ENCODE measurements around the gene PKD1L1.

Gene PKD1L1

GRCh38 chr7:47791682-47792081 is 156.6 kb downstream of the PKD1L1 start:
- no peaks in the 10 kb centered on the region; the same call in 1 of the 2 replicates for H3K9me3 ChIP-seq (ENCODE audit: insufficient read depth, low read length)
- H3K27me3 ChIP-seq (ENCODE audit: insufficient read depth, insufficient read length) = no peaks in the 10 kb centered on the region
- H3K4me1 ChIP-seq (ENCODE audit: insufficient read depth, insufficient read length) = no peaks in the 10 kb centered on the region
- no peak overlapping the region for H3K4me3 ChIP-seq (ENCODE audit: insufficient read length, low read depth)
- H3K36me3 ChIP-seq (ENCODE audit: insufficient read depth, insufficient read length, low read length) = no peaks in the 10 kb centered on the region
- TF ChIP-seq ZNF274 (IDR thresholded peaks at IDR 0.05; ENCODE audit: low read depth, low read length) (no peak), SUZ12 (IDR thresholded peaks at IDR 0.05; ENCODE audit: extremely low read depth, insufficient read depth, insufficient read length) (no peak), YY1 (IDR thresholded peaks at IDR 0.05; ENCODE audit: insufficient read depth, insufficient read length) (no peak)
- DNase-seq (ENCODE audit: low read depth, low spot score) = no peak
- H3K9ac ChIP-seq (ENCODE audit: insufficient read length, low read depth) = no peak overlapping the region

- no peak overlapping the region for H3K9ac ChIP-seq (ENCODE audit: insufficient read length, low read depth)
- no peak for TF ChIP-seq SUZ12 (IDR thresholded peaks at IDR 0.05; ENCODE audit: extremely low read depth, insufficient read depth, insufficient read length)
- DNase-seq (ENCODE audit: low read depth, low spot score) = no peak
- H3K9me3 ChIP-seq (ENCODE audit: insufficient read depth, low read length) = no peaks in the 10 kb centered on the region
- no peak overlapping the region for H3K4me3 ChIP-seq (ENCODE audit: insufficient read length, low read depth)
- no peaks in the 10 kb centered on the region for H3K4me1 ChIP-seq (ENCODE audit: insufficient read depth, insufficient read length)
- H3K27me3 ChIP-seq (ENCODE audit: insufficient read depth, insufficient read length) = no peaks in the 10 kb centered on the region
- H3K36me3 ChIP-seq (ENCODE audit: insufficient read depth, insufficient read length, low read length) = no peaks in the 10 kb centered on the region
These were observed 160.2 kb downstream of the PKD1L1 start for GRCh38 chr7:47788083-47788482.

GRCh38 chr7:47787249-47788069 is 160.8 kb downstream of the PKD1L1 start:
- TF ChIP-seq YY1 (IDR thresholded peaks at IDR 0.05; ENCODE audit: insufficient read depth, insufficient read length) (no peak), ZNF274 (IDR thresholded peaks at IDR 0.05; ENCODE audit: low read depth, low read length) (no peak), SUZ12 (IDR thresholded peaks at IDR 0.05; ENCODE audit: extremely low read depth, insufficient read depth, insufficient read length) (no peak)
- no peaks in the 10 kb centered on the region for H3K4me1 ChIP-seq (ENCODE audit: insufficient read depth, insufficient read length)
- no peak for DNase-seq (ENCODE audit: low read depth, low spot score)
- no peak overlapping the region for H3K4me3 ChIP-seq (ENCODE audit: insufficient read length, low read depth)
- H3K9ac ChIP-seq (ENCODE audit: insufficient read length, low read depth) = no peak overlapping the region
- H3K36me3 ChIP-seq (ENCODE audit: insufficient read depth, insufficient read length, low read length) = no peaks in the 10 kb centered on the region
- no peaks in the 10 kb centered on the region for H3K27me3 ChIP-seq (ENCODE audit: insufficient read depth, insufficient read length)
- no peaks in the 10 kb centered on the region for H3K9me3 ChIP-seq (ENCODE audit: insufficient read depth, low read length)

GRCh38 chr7:47786557-47787248 is 161.6 kb downstream of the PKD1L1 start:
- TF ChIP-seq ZNF274 (IDR thresholded peaks at IDR 0.05; ENCODE audit: low read depth, low read length) (no peak), SUZ12 (IDR thresholded peaks at IDR 0.05; ENCODE audit: extremely low read depth, insufficient read depth, insufficient read length) (no peak), YY1 (IDR thresholded peaks at IDR 0.05; ENCODE audit: insufficient read depth, insufficient read length) (no peak)
- DNase-seq (ENCODE audit: low read depth, low spot score) = peak; percentile 71
- Histone ChIP-seq H3K4me1 (ENCODE audit: insufficient read depth, insufficient read length) (no peaks in the 10 kb centered on the region), H3K9ac (ENCODE audit: insufficient read length, low read depth) (no peak overlapping the region), H3K4me3 (ENCODE audit: insufficient read length, low read depth) (no peak overlapping the region), H3K27me3 (ENCODE audit: insufficient read depth, insufficient read length) (no peaks in the 10 kb centered on the region), H3K9me3 (ENCODE audit: insufficient read depth, low read length) (no peaks in the 10 kb centered on the region), H3K36me3 (ENCODE audit: insufficient read depth, insufficient read length, low read length) (no peaks in the 10 kb centered on the region)

- no peak for DNase-seq (ENCODE audit: low read depth, low spot score)
- Histone ChIP-seq H3K36me3 (ENCODE audit: insufficient read depth, insufficient read length, low read length) (no peaks in the 10 kb centered on the region), H3K4me1 (ENCODE audit: insufficient read depth, insufficient read length) (no peaks in the 10 kb centered on the region), H3K4me3 (ENCODE audit: insufficient read length, low read depth) (no peak overlapping the region), H3K27me3 (ENCODE audit: insufficient read depth, insufficient read length) (no peaks in the 10 kb centered on the region), H3K9me3 (ENCODE audit: insufficient read depth, low read length) (no peaks in the 10 kb centered on the region), H3K9ac (ENCODE audit: insufficient read length, low read depth) (no peak overlapping the region)
- TF ChIP-seq ZNF274 (IDR thresholded peaks at IDR 0.05; ENCODE audit: low read depth, low read length) = no peak
These were observed 162.2 kb downstream of the PKD1L1 start for GRCh38 chr7:47785923-47786556.

GRCh38 chr7:47783456-47784223 is 164.6 kb downstream of the PKD1L1 start:
- no peaks in the 10 kb centered on the region for H3K27me3 ChIP-seq (ENCODE audit: insufficient read depth, insufficient read length)
- no peak overlapping the region for H3K4me3 ChIP-seq (ENCODE audit: insufficient read length, low read depth)
- DNase-seq (ENCODE audit: low read depth, low spot score) = no peak
- no peaks in the 10 kb centered on the region for H3K9me3 ChIP-seq (ENCODE audit: insufficient read depth, low read length)
- no peak for TF ChIP-seq SUZ12 (IDR thresholded peaks at IDR 0.05; ENCODE audit: extremely low read depth, insufficient read depth, insufficient read length)
- TF ChIP-seq ZNF274 (IDR thresholded peaks at IDR 0.05; ENCODE audit: low read depth, low read length) = no peak
- TF ChIP-seq YY1 (IDR thresholded peaks at IDR 0.05; ENCODE audit: insufficient read depth, insufficient read length) = no peak
- H3K4me1 ChIP-seq (ENCODE audit: insufficient read depth, insufficient read length) = no peaks in the 10 kb centered on the region
- no peak overlapping the region for H3K9ac ChIP-seq (ENCODE audit: insufficient read length, low read depth)
- no peaks in the 10 kb centered on the region for H3K36me3 ChIP-seq (ENCODE audit: insufficient read depth, insufficient read length, low read length)

GRCh38 chr7:47782792-47783191 is 165.5 kb downstream of the PKD1L1 start:
- DNase-seq (ENCODE audit: low read depth, low spot score) = no peak
- H3K27me3 ChIP-seq (ENCODE audit: insufficient read depth, insufficient read length) = no peaks in the 10 kb centered on the region
- no peaks in the 10 kb centered on the region for H3K4me1 ChIP-seq (ENCODE audit: insufficient read depth, insufficient read length)
- no peak for TF ChIP-seq SUZ12 (IDR thresholded peaks at IDR 0.05; ENCODE audit: extremely low read depth, insufficient read depth, insufficient read length)
- TF ChIP-seq YY1 (IDR thresholded peaks at IDR 0.05; ENCODE audit: insufficient read depth, insufficient read length) = no peak
- no peak for TF ChIP-seq ZNF274 (IDR thresholded peaks at IDR 0.05; ENCODE audit: low read depth, low read length)
- no peaks in the 10 kb centered on the region for H3K36me3 ChIP-seq (ENCODE audit: insufficient read depth, insufficient read length, low read length)
- no peak overlapping the region for H3K9ac ChIP-seq (ENCODE audit: insufficient read length, low read depth)
- no peaks in the 10 kb centered on the region for H3K9me3 ChIP-seq (ENCODE audit: insufficient read depth, low read length)
- H3K4me3 ChIP-seq (ENCODE audit: insufficient read length, low read depth) = no peak overlapping the region

All from NT2/D1 (cell line).